Endothelial cell of umbilical vein (primary cell): ENCODE results near the gene RPL39L. TPM values are rescaled to one million over a fixed set of nuclear protein-coding genes. Genes with fewer than 3 reads are reported as not detected.

Experiments
- BruUV-seq: library from RNA; stranded (reverse); fragments of 400-500 nt; replicated peaks from 2 replicates; lab custom pipeline; 2021; lab: Mats Ljungman, UMichigan
- CTCF ChIA-PET: fragments of 300-600, 350-600 bp; sonication (Branson Sonifier 250); formaldehyde crosslinking; loops from one replicate; lab custom pipeline; 2021; ENCODE audit warnings: antibody characterized with exemption, inconsistent platforms; lab: Charles Lee
- POLR2A ChIA-PET: fragments of 300-600, 350-600 bp; sonication (Branson Sonifier 250); formaldehyde crosslinking; loops from one replicate; lab custom pipeline; 2021; ENCODE audit warnings: antibody characterized with exemption, inconsistent platforms; lab: Charles Lee
- DNase-seq: peaks from one replicate; pipeline ENCODE4 v3.0.0-alpha.2; 2011; ENCODE audit warnings: low read depth, low spot score
- FAIRE-seq: peaks from 2 replicates; lab custom pipeline; 2011; peaks lifted over from hg19 to GRCh38; lab: Jason Lieb, UNC
- H2AFZ ChIP-seq: 2 replicates; pipeline ENCODE4 v1.6.0; 2012; ENCODE audit warnings: low read depth, low read length, control low read depth, inconsistent platforms
- H3K27ac ChIP-seq: 2 replicates; pipeline ENCODE4 v1.5.1; 2011; ENCODE audit warnings: low read depth, mild to moderate bottlenecking, control low read depth, low read length, moderate library complexity; ENCODE audit not compliant: insufficient read depth
- H3K27me3 ChIP-seq, 2 experiments: 2 replicates each; pipeline versions ENCODE4 v1.6.0 to v1.6.1; 2011; ENCODE audit warnings: low read length in 2 of 2, mixed read lengths in 1 of 2; ENCODE audit not compliant: control insufficient read depth in 2 of 2, insufficient read depth in 2 of 2
- H3K36me3 ChIP-seq, 2 experiments: 2 replicates in 1 of 2; 3 replicates in 1 of 2; pipeline ENCODE4 v1.5.1; 2011; ENCODE audit warnings: low read length in 2 of 2, mild to moderate bottlenecking in 1 of 2, moderate library complexity in 1 of 2; ENCODE audit not compliant: control insufficient read depth in 2 of 2, insufficient read depth in 2 of 2; ENCODE audit errors: extremely low read depth in 1 of 2
- H3K4me1 ChIP-seq: 3 replicates; pipeline ENCODE4 v1.5.1; 2011; ENCODE audit warnings: mild to moderate bottlenecking, low read length; ENCODE audit not compliant: control insufficient read depth, insufficient read depth; ENCODE audit errors: extremely low read depth
- H3K4me2 ChIP-seq: 2 replicates; pipeline ENCODE4 v1.6.1; 2011; ENCODE audit warnings: low read length, control low read depth, mixed read lengths; ENCODE audit not compliant: insufficient read depth
- H3K4me3 ChIP-seq, 3 experiments: fragments of 200-600 bp in 1 of 3; sonication (generic), shearing (Covaris generic) in 1 of 3; replicated peaks in 1 of 3; 2 replicates each; pipeline ENCODE4 v1.5.1; 2011 to 2016; ENCODE audit warnings: control low read depth in 3 of 3, low read length in 3 of 3, mild to moderate bottlenecking in 2 of 3, inconsistent platforms in 1 of 3, low read depth in 1 of 3, moderate library complexity in 1 of 3; ENCODE audit not compliant: insufficient read depth in 1 of 3
- H3K79me2 ChIP-seq: 2 replicates; pipeline ENCODE4 v1.6.0; 2012; ENCODE audit warnings: low read length, inconsistent platforms; ENCODE audit not compliant: control insufficient read depth, insufficient read depth
- H3K9ac ChIP-seq: replicated peaks from 2 replicates; pipeline ENCODE3; 2011; ENCODE audit warnings: low read length, control low read depth; ENCODE audit not compliant: insufficient read depth; ENCODE audit errors: extremely low read depth
- H3K9me1 ChIP-seq: replicated peaks from 3 replicates; pipeline ENCODE4 v1.6.0; 2011; ENCODE audit warnings: mild to moderate bottlenecking, low read length; ENCODE audit not compliant: control insufficient read depth, insufficient read depth; ENCODE audit errors: extremely low read depth
- H3K9me3 ChIP-seq: replicated peaks from 2 replicates; pipeline ENCODE4 v1.5.1; 2012; ENCODE audit warnings: low read length, inconsistent platforms; ENCODE audit not compliant: control insufficient read depth, insufficient read depth
- H4K20me1 ChIP-seq: replicated peaks from 2 replicates; pipeline ENCODE3; 2011; ENCODE audit warnings: mild to moderate bottlenecking, low read length; ENCODE audit not compliant: control insufficient read depth, insufficient read depth; ENCODE audit errors: extremely low read depth
- POLR2A ChIP-seq: IDR thresholded peaks from 2 replicates; pipeline ENCODE4 v1.6.1; 2012; ENCODE audit warnings: low read depth, mild to moderate bottlenecking, control low read depth, low read length
- POLR2AphosphoS5 ChIP-seq: IDR thresholded peaks from 2 replicates; pipeline ENCODE4 v1.6.1; 2012; ENCODE audit warnings: low read depth, mild to moderate bottlenecking, control low read depth, low read length, moderate library complexity; ENCODE audit not compliant: insufficient read depth
- dilution Hi-C: fragments of 300-500 bp; cut with MboI; formaldehyde crosslinking; loops from one replicate; pipeline ENCODE4 v1.15.0; 2019; ENCODE audit warnings: low sequenced_read_pairs; ENCODE audit not compliant: extremely low pct_ligation_motif_present
- intact Hi-C: fragments of 100-400 bp; cut with micrococcal nuclease; formaldehyde crosslinking; loops from one replicate; pipeline ENCODE4 v1.10.0; 2022
- polyA plus RNA-seq, 4 experiments: library from polyadenylated mRNA; depleted of rRNA in 3 of 4; stranded (reverse) in 3 of 4; unstranded in 1 of 4; fragments of >200 nt; gene quantifications; 2 replicates each; pipeline versions ENCODE4 v1.2.1 to v1.2.3, GENCODE V29; 2011 to 2012; ENCODE audit warnings: missing spikeins in 1 of 4
- total RNA-seq: library from RNA; stranded (reverse); gene quantifications from 2 replicates; pipeline ENCODE4 v1.2.3, GENCODE V29; 2021
- TF ChIP-seq, protein P1 (sequence below), 2 donors: IDR thresholded peaks; 1 replicate in 1 of 2; 2 replicates in 1 of 2; pipeline ENCODE4 v1.5.1; 2011; ENCODE audit warnings: low read length in 2 of 2, mild to moderate bottlenecking in 2 of 2, moderate library complexity in 2 of 2, control low read depth in 1 of 2, inconsistent platforms in 1 of 2, low read depth in 1 of 2; ENCODE audit not compliant: insufficient read depth in 1 of 2; ENCODE audit errors: extremely low read depth in 1 of 2

Gene RPL39L
- total and polyA plus RNA-seq, 2 donors (not counting 3 experiments of a cell fraction or from before 2014, with no cell fraction given): 14.3 to 22.3 TPM

GRCh38 chr3:187098923-187099512, 40.3 kb downstream of the RPL39L start:
- Histone ChIP-seq H3K27me3 (no peaks in the 10 kb centered on the region), H3K4me1 (peaks cover 13% of the 10 kb centered on the region), H3K4me2 (no peak overlapping the region), H3K36me3 (no peaks in the 10 kb centered on the region), H3K79me2 (no peaks in the 10 kb centered on the region), H4K20me1 (no peaks in the 10 kb centered on the region), H3K9ac (no peak overlapping the region), H3K9me1 (no peaks in the 10 kb centered on the region), H2AFZ (no peak overlapping the region), H3K27ac (no peak overlapping the region), H3K9me3 (no peaks in the 10 kb centered on the region), H3K4me3 (no peak overlapping the region)
- FAIRE-seq (no peak), DNase-seq (no peak)
- intact Hi-C loops: no loop called here
- dilution Hi-C loops: no loop called here
- no peak for TF ChIP-seq POLR2AphosphoS5
- POLR2A ChIA-PET: no interaction called here
- CTCF ChIA-PET: no interaction called here
- no TSS peak for BruUV-seq

DNA sequence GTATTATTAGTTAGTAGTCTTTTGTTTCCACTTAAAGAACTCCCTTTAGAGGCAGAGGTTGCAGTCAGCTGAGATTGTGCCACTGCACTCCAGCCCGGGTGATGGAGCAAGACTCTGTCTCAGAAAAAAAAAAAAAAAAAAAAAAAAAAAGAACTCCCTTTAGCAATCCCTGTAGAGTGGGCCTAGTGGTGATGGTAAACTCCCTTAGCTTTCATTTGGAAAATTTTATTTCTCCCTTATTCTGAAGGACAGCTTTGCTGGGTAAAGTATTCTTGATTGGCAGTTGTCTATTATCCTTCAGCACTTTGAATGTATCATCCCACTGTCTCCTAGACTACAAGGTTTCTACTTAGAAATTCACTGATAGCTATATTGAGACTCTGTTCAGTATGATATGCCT, 46.0 kb downstream of the RPL39L start:
- Histone ChIP-seq H3K9ac (no peak overlapping the region), H3K79me2 (no peaks in the 10 kb centered on the region), H3K27ac (no peak overlapping the region), H3K27me3 (no peaks in the 10 kb centered on the region), H3K4me2 (no peak overlapping the region), H3K36me3 (no peaks in the 10 kb centered on the region), H3K9me3 (no peaks in the 10 kb centered on the region), H2AFZ (no peak overlapping the region), H3K4me1 (no peaks in the 10 kb centered on the region), H3K4me3 (no peak overlapping the region), H4K20me1 (no peaks in the 10 kb centered on the region), H3K9me1 (no peaks in the 10 kb centered on the region)
- ChIA-PET POLR2A (no interaction called here), CTCF (interaction anchor here (1.0 to 1.8 kb wide), 4 partner anchors 8 to 244 kb away, joined by 3 to 7 read pairs (median 4); partner anchors contain the start of gene RPL39L)
- FAIRE-seq: no peak
- no TSS peak for BruUV-seq
- dilution Hi-C loops: no loop called here
- intact Hi-C loops: no loop called here
- TF ChIP-seq, protein P1, sequence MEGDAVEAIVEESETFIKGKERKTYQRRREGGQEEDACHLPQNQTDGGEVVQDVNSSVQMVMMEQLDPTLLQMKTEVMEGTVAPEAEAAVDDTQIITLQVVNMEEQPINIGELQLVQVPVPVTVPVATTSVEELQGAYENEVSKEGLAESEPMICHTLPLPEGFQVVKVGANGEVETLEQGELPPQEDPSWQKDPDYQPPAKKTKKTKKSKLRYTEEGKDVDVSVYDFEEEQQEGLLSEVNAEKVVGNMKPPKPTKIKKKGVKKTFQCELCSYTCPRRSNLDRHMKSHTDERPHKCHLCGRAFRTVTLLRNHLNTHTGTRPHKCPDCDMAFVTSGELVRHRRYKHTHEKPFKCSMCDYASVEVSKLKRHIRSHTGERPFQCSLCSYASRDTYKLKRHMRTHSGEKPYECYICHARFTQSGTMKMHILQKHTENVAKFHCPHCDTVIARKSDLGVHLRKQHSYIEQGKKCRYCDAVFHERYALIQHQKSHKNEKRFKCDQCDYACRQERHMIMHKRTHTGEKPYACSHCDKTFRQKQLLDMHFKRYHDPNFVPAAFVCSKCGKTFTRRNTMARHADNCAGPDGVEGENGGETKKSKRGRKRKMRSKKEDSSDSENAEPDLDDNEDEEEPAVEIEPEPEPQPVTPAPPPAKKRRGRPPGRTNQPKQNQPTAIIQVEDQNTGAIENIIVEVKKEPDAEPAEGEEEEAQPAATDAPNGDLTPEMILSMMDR (IDR thresholded peaks at IDR 0.05; ENCODE audit: extremely low read depth in 1 of 2, insufficient read depth in 1 of 2, low read depth in 1 of 2, low read length in 2 of 2): no peak
- TF ChIP-seq POLR2A (no peak), POLR2AphosphoS5 (no peak)
- DNase-seq: no peak
